Spleen (tissue), 13 donors: ENCODE results near the gene AOAH. TPM values are rescaled to one million over a fixed set of nuclear protein-coding genes. Genes with fewer than 3 reads are reported as not detected.

Experiments used
- DNase-seq: peaks from one replicate; pipeline ENCODE4 v3.0.0-alpha.2; 2020
- H3K27ac ChIP-seq, 8 donors: fragments of 200-600 bp; sonication (generic) in 7 of 8; 1 replicate in 4 of 8; 2 replicates in 4 of 8; pipeline versions ENCODE4 v1.5.0 to v1.8.0; 2016 to 2021; ENCODE audit warnings: inconsistent platforms in 4 of 8, mild to moderate bottlenecking in 4 of 8, moderate library complexity in 1 of 8
- H3K27me3 ChIP-seq, 7 donors: fragments of 200-600 bp; sonication (generic) in 6 of 7; replicated peaks in 1 of 7; 1 replicate in 4 of 7; 2 replicates in 3 of 7; pipeline versions ENCODE4 v1.5.0 to v1.8.0; 2016 to 2021; ENCODE audit warnings: inconsistent platforms in 3 of 7, mild to moderate bottlenecking in 1 of 7
- H3K36me3 ChIP-seq, 6 donors: fragments of 200-600 bp; sonication (generic) in 5 of 6; 1 replicate in 4 of 6; 2 replicates in 2 of 6; pipeline versions ENCODE4 v1.5.0 to v1.8.0; 2016 to 2021; ENCODE audit warnings: inconsistent platforms in 2 of 6
- H3K4me1 ChIP-seq, 6 donors: fragments of 200-600 bp; sonication (generic) in 5 of 6; 1 replicate in 3 of 6; 2 replicates in 3 of 6; pipeline versions ENCODE4 v1.5.0 to v1.8.0; 2016 to 2021; ENCODE audit warnings: inconsistent platforms in 3 of 6
- H3K4me3 ChIP-seq, 8 donors: fragments of 200-600 bp; sonication (generic) in 7 of 8; 1 replicate in 4 of 8; 2 replicates in 4 of 8; pipeline versions ENCODE4 v1.5.0 to v1.8.0; 2016 to 2021; ENCODE audit warnings: inconsistent platforms in 4 of 8, mild to moderate bottlenecking in 4 of 8, moderate library complexity in 2 of 8
- H3K9me3 ChIP-seq, 8 donors: fragments of 200-600 bp; sonication (generic) in 7 of 8; 1 replicate in 4 of 8; 2 replicates in 4 of 8; pipeline versions ENCODE4 v1.5.0 to v1.8.0; 2016 to 2021; ENCODE audit warnings: inconsistent platforms in 4 of 8
- POLR2A ChIP-seq, 3 donors: fragments of 450-650 bp; IDR thresholded peaks; one replicate each; pipeline ENCODE4 v1.5.1; 2017; ENCODE audit warnings: antibody characterized with exemption in 3 of 3, mild to moderate bottlenecking in 1 of 3
- POLR2AphosphoS5 ChIP-seq, 3 donors: sonication (generic); formaldehyde crosslinking; IDR thresholded peaks; one replicate each; pipeline ENCODE4 v1.5.1; 2017; ENCODE audit warnings: antibody characterized with exemption in 3 of 3
- WGBS, 5 donors: extraction: QIAGEN DNeasy Blood & Tissue Kit in 3 of 5; methylation state at CpG; one replicate each; pipeline versions ENCODE4 v1.1.5 to v1.1.7; 2013 to 2018; 5-methylcytosine and 5-hydroxymethylcytosine counted together
- intact Hi-C: fragments of 100-400 bp; cut with DNase I; formaldehyde crosslinking; loops from one replicate; pipeline ENCODE4 v1.15.0; 2023; ENCODE audit warnings: low total_unique reads
- long read RNA-seq, 2 donors: transcript quantifications; one replicate each; lab custom pipeline, GENCODE V29; 2026
- polyA plus RNA-seq, 3 donors: library from polyadenylated mRNA; stranded (reverse); fragments of 200-250 nt; gene quantifications; one replicate each; pipeline ENCODE4 v1.2.1, GENCODE V29; 2013
- total RNA-seq, 7 donors: library from RNA; depleted of rRNA in 3 of 7; stranded (reverse); fragments of >200 nt in 3 of 7; fragmentation: NEBNext Ultra II Directional in 4 of 7; extraction: Animal tissue kit (Norgen Biotek cat#: 25700) in 4 of 7; gene quantifications; one replicate each; pipeline versions ENCODE4 v1.1.0 to v1.2.1, GENCODE V29; 2016 to 2021
- TF ChIP-seq, protein P1 (sequence below), 11 experiments: fragments of 200-600 bp in 7 of 11; fragments of 450-650 bp in 4 of 11; sonication (generic) in 4 of 11; IDR thresholded peaks in 8 of 11; conservative IDR thresholded peaks in 3 of 11; 1 replicate in 7 of 11; 2 replicates in 4 of 11; pipeline versions ENCODE4 v1.4.0 to v1.8.0; 2016 to 2021; ENCODE audit warnings: antibody characterized with exemption in 11 of 11, inconsistent platforms in 4 of 11, mild to moderate bottlenecking in 1 of 11
- donor health status: healthy with polysubstance abuse.
- donor health status: DM: no; HTN: no; CAD: no; lungs with moderate emphysema.
- donor health status: DM: no; HTN: no; CAD: no.
- donor health status: Bipolar disorder and iron deficiency.
- donor health status: healthy.
- donor health status: DM: no; HTN: no; CAD: no.
- donor health status: DM: yes; HTN: yes; CAD: no.

AOAH gene, protein sequence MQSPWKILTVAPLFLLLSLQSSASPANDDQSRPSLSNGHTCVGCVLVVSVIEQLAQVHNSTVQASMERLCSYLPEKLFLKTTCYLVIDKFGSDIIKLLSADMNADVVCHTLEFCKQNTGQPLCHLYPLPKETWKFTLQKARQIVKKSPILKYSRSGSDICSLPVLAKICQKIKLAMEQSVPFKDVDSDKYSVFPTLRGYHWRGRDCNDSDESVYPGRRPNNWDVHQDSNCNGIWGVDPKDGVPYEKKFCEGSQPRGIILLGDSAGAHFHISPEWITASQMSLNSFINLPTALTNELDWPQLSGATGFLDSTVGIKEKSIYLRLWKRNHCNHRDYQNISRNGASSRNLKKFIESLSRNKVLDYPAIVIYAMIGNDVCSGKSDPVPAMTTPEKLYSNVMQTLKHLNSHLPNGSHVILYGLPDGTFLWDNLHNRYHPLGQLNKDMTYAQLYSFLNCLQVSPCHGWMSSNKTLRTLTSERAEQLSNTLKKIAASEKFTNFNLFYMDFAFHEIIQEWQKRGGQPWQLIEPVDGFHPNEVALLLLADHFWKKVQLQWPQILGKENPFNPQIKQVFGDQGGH
- total RNA-seq (100 to 1,000 TPM; 141 to 316 (median 211) TPM), polyA plus RNA-seq (10 to 100 TPM; 30.3 to 65.8 (median 49.6) TPM)
- long read RNA-seq, donor 1, partial matches to known transcripts = 17 of 22 reads
- long read RNA-seq, donor 1, other reads (novel, unspliced or antisense) = 0 of 22 reads
- long read RNA-seq, donor 2, transcript AOAH-211 (21 exons, 2,381 nt) = major isoform, 7 of 25 reads
- long read RNA-seq, donor 2, partial matches to known transcripts = 17 of 25 reads
- long read RNA-seq, donor 2, other reads (novel, unspliced or antisense) = 0 of 25 reads

DNA sequence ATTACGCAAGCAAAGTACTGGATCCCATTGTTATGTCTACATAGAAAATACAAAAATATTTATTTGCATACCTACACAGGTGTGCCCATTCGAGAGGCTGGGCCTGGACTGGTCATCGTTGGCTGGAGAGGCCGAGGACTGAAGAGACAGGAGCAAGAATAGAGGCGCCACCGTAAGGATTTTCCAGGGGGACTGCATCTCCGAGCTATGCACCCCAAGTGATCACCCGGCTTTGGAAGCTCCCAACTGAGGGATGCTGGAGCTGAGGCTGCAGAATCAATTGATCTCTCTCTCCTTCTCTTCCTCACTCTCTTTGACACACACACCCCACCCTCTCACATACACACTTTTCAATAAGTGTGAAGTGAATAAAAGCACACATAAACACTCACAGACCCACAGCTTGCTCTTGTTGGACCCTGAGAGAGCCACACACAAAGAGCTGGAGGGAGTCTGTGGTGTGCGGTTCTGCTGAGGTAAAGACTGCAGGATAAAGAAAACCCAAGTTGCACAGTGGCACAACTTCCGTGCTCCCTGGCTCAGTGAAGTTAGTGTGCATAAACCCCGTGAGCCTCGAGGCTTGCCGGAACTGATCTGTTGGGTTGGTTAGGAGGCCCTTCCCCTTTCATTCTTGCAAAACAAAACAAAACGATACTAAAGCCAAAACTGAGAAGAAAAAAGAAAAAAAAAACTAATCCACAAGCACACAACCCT, at the start of gene AOAH:
AOAH (minus strand) TSS at position 544 of the 714 bp plus-strand sequence; CDS start at position 198, 346 bp downstream.
- H3K27ac ChIP-seq = peak within 1 kb of the TSS; percentile 54 to 91 (median 82)

DNA sequence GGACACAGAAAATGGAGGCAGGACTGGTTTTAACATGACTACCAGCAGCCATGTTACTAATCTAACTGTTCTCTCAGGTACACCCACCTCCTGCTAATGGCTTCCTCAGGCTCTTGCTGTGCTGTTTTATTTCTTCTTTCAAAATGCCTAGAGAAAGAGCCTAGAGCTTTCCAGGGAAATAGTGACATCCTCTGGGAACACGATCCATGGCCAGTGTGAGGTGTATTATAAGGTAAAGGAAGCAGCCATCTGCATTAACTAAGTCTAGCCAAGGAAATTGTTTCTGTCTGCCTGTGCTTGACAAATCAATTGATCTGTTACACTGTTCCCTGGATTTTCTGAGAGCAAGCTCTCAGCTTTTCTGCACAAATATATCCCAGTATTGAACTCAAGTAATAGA, 42.2 kb upstream of the AOAH start:
- DNase-seq = no peak

More for the DNA sequence above, at the start of gene AOAH:
- Histone ChIP-seq H3K4me3 (peak within 1 kb of the TSS; percentile 7 to 67 (median 43)), H3K9me3 (peaks cover 0 to 4% (median 0%) of the 10 kb centered on the region in 8 donors), H3K36me3 (no peaks in the 10 kb centered on the region), H3K4me1 (peaks cover 0 to 79% (median 31%) of the 10 kb centered on the region in 6 donors), H3K27me3 (no peaks in the 10 kb centered on the region)
- DNase-seq = peak; percentile 94
- intact Hi-C loops = no loop called here
- 33 to 52% (median 46%) methylated on average over 14 of the region's 14 CpGs for WGBS, 5 donors
- TF ChIP-seq POLR2A (IDR thresholded peaks at IDR 0.05) = peak; percentile 22 to 68 (median 57)
- TF ChIP-seq, protein P1, sequence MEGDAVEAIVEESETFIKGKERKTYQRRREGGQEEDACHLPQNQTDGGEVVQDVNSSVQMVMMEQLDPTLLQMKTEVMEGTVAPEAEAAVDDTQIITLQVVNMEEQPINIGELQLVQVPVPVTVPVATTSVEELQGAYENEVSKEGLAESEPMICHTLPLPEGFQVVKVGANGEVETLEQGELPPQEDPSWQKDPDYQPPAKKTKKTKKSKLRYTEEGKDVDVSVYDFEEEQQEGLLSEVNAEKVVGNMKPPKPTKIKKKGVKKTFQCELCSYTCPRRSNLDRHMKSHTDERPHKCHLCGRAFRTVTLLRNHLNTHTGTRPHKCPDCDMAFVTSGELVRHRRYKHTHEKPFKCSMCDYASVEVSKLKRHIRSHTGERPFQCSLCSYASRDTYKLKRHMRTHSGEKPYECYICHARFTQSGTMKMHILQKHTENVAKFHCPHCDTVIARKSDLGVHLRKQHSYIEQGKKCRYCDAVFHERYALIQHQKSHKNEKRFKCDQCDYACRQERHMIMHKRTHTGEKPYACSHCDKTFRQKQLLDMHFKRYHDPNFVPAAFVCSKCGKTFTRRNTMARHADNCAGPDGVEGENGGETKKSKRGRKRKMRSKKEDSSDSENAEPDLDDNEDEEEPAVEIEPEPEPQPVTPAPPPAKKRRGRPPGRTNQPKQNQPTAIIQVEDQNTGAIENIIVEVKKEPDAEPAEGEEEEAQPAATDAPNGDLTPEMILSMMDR (IDR thresholded peaks at IDR 0.05 in 8 of 11, conservative IDR thresholded peaks at IDR 0.05 in 3 of 11) = no peak
- peak in 2 of 3 donors; percentile 77 to 96 for TF ChIP-seq POLR2AphosphoS5 (IDR thresholded peaks at IDR 0.05)

DNA sequence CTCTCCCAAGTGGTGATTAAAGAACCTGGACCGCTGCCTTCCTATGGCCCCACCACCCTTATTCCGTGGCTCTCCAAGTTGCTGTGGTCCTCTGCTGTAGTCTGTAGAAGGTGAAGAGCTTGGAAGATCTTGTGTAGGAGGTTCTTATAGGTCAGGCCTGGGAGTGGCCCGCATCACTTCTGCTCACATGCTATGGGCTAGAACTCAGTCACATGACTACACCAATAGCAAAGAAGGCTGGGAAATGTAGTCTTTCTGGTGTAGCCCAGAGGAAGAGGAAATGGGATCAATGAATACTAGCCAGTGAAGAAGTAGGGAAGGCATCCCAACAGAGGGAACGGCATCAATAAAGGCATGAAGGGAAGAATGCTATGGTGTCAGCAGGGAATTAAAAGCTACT, 41.3 kb upstream of the AOAH start:
- Histone ChIP-seq H3K4me3 (no peak overlapping the region), H3K27ac (no peak overlapping the region), H3K36me3 (no peaks in the 10 kb centered on the region), H3K27me3 (no peaks in the 10 kb centered on the region), H3K9me3 (no peaks in the 10 kb centered on the region), H3K4me1 (peaks cover 0 to 19% (median 0%) of the 10 kb centered on the region in 6 donors)
- intact Hi-C loops = no loop called here
- TF ChIP-seq, protein P1 (IDR thresholded peaks at IDR 0.05 in 8 of 11, conservative IDR thresholded peaks at IDR 0.05 in 3 of 11) = no peak
- TF ChIP-seq POLR2AphosphoS5 (IDR thresholded peaks at IDR 0.05) = no peak
- no peak for TF ChIP-seq POLR2A (IDR thresholded peaks at IDR 0.05)
- 68 to 96% (median 82%) methylated on average over 4 of the region's 4 CpGs for WGBS, 5 donors
- DNase-seq = no peak

More for the DNA sequence above, 42.2 kb upstream of the AOAH start:
- Histone ChIP-seq H3K4me3 (no peak overlapping the region), H3K36me3 (no peaks in the 10 kb centered on the region), H3K27ac (no peak overlapping the region), H3K9me3 (no peaks in the 10 kb centered on the region), H3K4me1 (peaks cover 0 to 19% (median 0%) of the 10 kb centered on the region in 6 donors), H3K27me3 (no peaks in the 10 kb centered on the region)
- TF ChIP-seq POLR2AphosphoS5 (IDR thresholded peaks at IDR 0.05) (no peak), POLR2A (IDR thresholded peaks at IDR 0.05) (no peak)
- TF ChIP-seq, protein P1 (IDR thresholded peaks at IDR 0.05 in 8 of 11, conservative IDR thresholded peaks at IDR 0.05 in 3 of 11) = no peak
- WGBS, 5 donors = 77 to 92% (median 86%) methylated on average over 1 of the region's 1 CpG
- intact Hi-C loops = no loop called here
